ENCODE data around the gene FAM110D. TPM values are rescaled to one million over a fixed set of nuclear protein-coding genes. Genes with fewer than 3 reads are reported as not detected.

Gene FAM110D
- polyA plus RNA-seq, 4 donors = 0.32 to 3.1 (median 0.54) TPM; not detected in 1

DNA sequence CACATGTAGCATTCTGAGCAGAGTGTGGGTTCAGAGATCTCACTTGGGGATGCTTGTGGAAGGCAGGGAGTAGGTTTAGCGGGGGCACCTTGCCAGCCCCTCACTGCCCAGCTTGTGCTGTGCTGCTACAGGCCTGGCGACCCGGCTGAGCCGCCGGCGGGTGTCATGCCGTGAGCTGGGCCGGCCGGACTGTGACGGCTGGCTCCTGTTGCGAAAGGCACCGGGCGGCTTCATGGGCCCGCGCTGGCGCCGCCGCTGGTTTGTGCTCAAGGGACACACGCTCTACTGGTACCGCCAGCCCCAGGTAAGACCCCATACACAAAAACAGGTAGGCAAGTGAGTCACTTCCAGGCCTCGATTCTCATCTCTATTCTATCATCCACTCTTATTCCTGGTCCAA lies 26.0 kb downstream of the FAM110D start:
- FAIRE-seq = no peak
- no peak for DNase-seq
- Histone ChIP-seq H3K36me3 (ENCODE audit: control insufficient read depth in 3 of 3, insufficient read depth in 2 of 3, low read depth in 1 of 3, low read length in 3 of 3) (peaks cover 2 to 93% (median 16%) of the 10 kb centered on the region in 3 donors), H3K27me3 (ENCODE audit: control insufficient read depth in 3 of 3, insufficient read depth in 3 of 3, low read length in 3 of 3) (no peaks in the 10 kb centered on the region), H3K4me3 (ENCODE audit: low read depth in 1 of 3, low read length in 3 of 3) (no peak overlapping the region), H3K4me1 (ENCODE audit: control insufficient read depth in 3 of 3, insufficient read depth in 2 of 3, low read depth in 1 of 3, low read length in 2 of 3) (no peaks in the 10 kb centered on the region), H3K9me3 (ENCODE audit: control insufficient read depth in 2 of 2, insufficient read depth in 1 of 2, low read depth in 1 of 2, low read length in 1 of 2) (no peaks in the 10 kb centered on the region), H3K27ac (ENCODE audit: low read depth in 1 of 3, low read length in 2 of 3) (no peak overlapping the region)
- 95 to 97% (median 97%) methylated on average over 21 of the region's 21 CpGs for WGBS, 3 donors

GRCh38 chr1:26187882-26188281 lies 29.0 kb downstream of the FAM110D start:
- peaks cover 2 to 68% (median 14%) of the 10 kb centered on the region in 3 donors for H3K36me3 ChIP-seq (ENCODE audit: control insufficient read depth in 3 of 3, insufficient read depth in 2 of 3, low read depth in 1 of 3, low read length in 3 of 3)
- DNase-seq = no peak
- H3K9me3 ChIP-seq (ENCODE audit: control insufficient read depth in 2 of 2, insufficient read depth in 1 of 2, low read depth in 1 of 2, low read length in 1 of 2) = no peaks in the 10 kb centered on the region
- 98% methylated on average over 6 of the region's 6 CpGs for WGBS, 3 donors
- no peaks in the 10 kb centered on the region for H3K27me3 ChIP-seq (ENCODE audit: control insufficient read depth in 3 of 3, insufficient read depth in 3 of 3, low read length in 3 of 3)
- no peak for FAIRE-seq
- no peak overlapping the region for H3K4me3 ChIP-seq (ENCODE audit: low read depth in 1 of 3, low read length in 3 of 3)
- H3K27ac ChIP-seq (ENCODE audit: low read depth in 1 of 3, low read length in 2 of 3) = no peak overlapping the region
- H3K4me1 ChIP-seq (ENCODE audit: control insufficient read depth in 3 of 3, insufficient read depth in 2 of 3, low read depth in 1 of 3, low read length in 2 of 3) = no peaks in the 10 kb centered on the region

DNA sequence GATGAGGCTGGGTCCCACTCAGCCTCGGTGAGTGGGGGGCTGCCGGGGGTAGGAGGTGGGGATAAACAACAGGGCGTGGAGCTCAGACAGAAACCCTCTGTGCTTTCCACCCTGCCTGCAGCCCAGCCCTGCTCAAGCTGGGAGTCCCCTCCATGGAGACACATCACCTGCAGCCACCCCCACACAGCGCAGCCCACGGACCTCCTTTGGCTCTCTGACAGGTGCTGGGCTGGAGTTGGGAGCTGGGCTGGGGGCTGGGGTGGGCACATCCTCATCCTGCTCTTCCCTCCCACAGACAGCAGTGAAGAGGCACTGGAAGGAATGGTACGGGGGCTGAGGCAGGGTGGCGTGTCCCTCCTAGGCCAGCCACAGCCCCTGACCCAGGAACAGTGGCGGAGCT lies 29.6 kb downstream of the FAM110D start:
- H3K9me3 ChIP-seq (ENCODE audit: control insufficient read depth in 2 of 2, insufficient read depth in 1 of 2, low read depth in 1 of 2, low read length in 1 of 2) = no peaks in the 10 kb centered on the region
- no peak overlapping the region for H3K4me3 ChIP-seq (ENCODE audit: low read depth in 1 of 3, low read length in 3 of 3)
- 92 to 94% (median 93%) methylated on average over 8 of the region's 8 CpGs for WGBS, 3 donors
- no peaks in the 10 kb centered on the region for H3K4me1 ChIP-seq (ENCODE audit: control insufficient read depth in 3 of 3, insufficient read depth in 2 of 3, low read depth in 1 of 3, low read length in 2 of 3)
- no peak overlapping the region for H3K27ac ChIP-seq (ENCODE audit: low read depth in 1 of 3, low read length in 2 of 3)
- peaks cover 2 to 62% (median 14%) of the 10 kb centered on the region in 3 donors for H3K36me3 ChIP-seq (ENCODE audit: control insufficient read depth in 3 of 3, insufficient read depth in 2 of 3, low read depth in 1 of 3, low read length in 3 of 3)
- no peak for DNase-seq
- no peaks in the 10 kb centered on the region for H3K27me3 ChIP-seq (ENCODE audit: control insufficient read depth in 3 of 3, insufficient read depth in 3 of 3, low read length in 3 of 3)
- no peak for FAIRE-seq

GRCh38 chr1:26189331-26189730 lies 30.5 kb downstream of the FAM110D start:
- no peak for FAIRE-seq
- Histone ChIP-seq H3K27ac (ENCODE audit: low read depth in 1 of 3, low read length in 2 of 3) (no peak overlapping the region), H3K9me3 (ENCODE audit: control insufficient read depth in 2 of 2, insufficient read depth in 1 of 2, low read depth in 1 of 2, low read length in 1 of 2) (no peaks in the 10 kb centered on the region), H3K4me1 (ENCODE audit: control insufficient read depth in 3 of 3, insufficient read depth in 2 of 3, low read depth in 1 of 3, low read length in 2 of 3) (no peaks in the 10 kb centered on the region), H3K36me3 (ENCODE audit: control insufficient read depth in 3 of 3, insufficient read depth in 2 of 3, low read depth in 1 of 3, low read length in 3 of 3) (peaks cover 2 to 56% (median 14%) of the 10 kb centered on the region in 3 donors), H3K4me3 (ENCODE audit: low read depth in 1 of 3, low read length in 3 of 3) (no peak overlapping the region), H3K27me3 (ENCODE audit: control insufficient read depth in 3 of 3, insufficient read depth in 3 of 3, low read length in 3 of 3) (no peaks in the 10 kb centered on the region)
- WGBS, 3 donors = 73 to 78% (median 78%) methylated on average over 6 of the region's 6 CpGs
- DNase-seq = no peak

- no peak for FAIRE-seq
- no peaks in the 10 kb centered on the region for H3K27me3 ChIP-seq (ENCODE audit: control insufficient read depth in 3 of 3, insufficient read depth in 3 of 3, low read length in 3 of 3)
- H3K4me1 ChIP-seq (ENCODE audit: control insufficient read depth in 3 of 3, insufficient read depth in 2 of 3, low read depth in 1 of 3, low read length in 2 of 3) = no peaks in the 10 kb centered on the region
- no peaks in the 10 kb centered on the region for H3K9me3 ChIP-seq (ENCODE audit: control insufficient read depth in 2 of 2, insufficient read depth in 1 of 2, low read depth in 1 of 2, low read length in 1 of 2)
- DNase-seq = no peak
- H3K4me3 ChIP-seq (ENCODE audit: low read depth in 1 of 3, low read length in 3 of 3) = no peak overlapping the region
- peaks cover 2 to 52% (median 10%) of the 10 kb centered on the region in 3 donors for H3K36me3 ChIP-seq (ENCODE audit: control insufficient read depth in 3 of 3, insufficient read depth in 2 of 3, low read depth in 1 of 3, low read length in 3 of 3)
- no peak overlapping the region for H3K27ac ChIP-seq (ENCODE audit: low read depth in 1 of 3, low read length in 2 of 3)
- WGBS, 3 donors = 79 to 84% (median 83%) methylated on average over 7 of the region's 7 CpGs
These were observed 30.9 kb downstream of the FAM110D start for GRCh38 chr1:26189751-26190275.

DNA sequence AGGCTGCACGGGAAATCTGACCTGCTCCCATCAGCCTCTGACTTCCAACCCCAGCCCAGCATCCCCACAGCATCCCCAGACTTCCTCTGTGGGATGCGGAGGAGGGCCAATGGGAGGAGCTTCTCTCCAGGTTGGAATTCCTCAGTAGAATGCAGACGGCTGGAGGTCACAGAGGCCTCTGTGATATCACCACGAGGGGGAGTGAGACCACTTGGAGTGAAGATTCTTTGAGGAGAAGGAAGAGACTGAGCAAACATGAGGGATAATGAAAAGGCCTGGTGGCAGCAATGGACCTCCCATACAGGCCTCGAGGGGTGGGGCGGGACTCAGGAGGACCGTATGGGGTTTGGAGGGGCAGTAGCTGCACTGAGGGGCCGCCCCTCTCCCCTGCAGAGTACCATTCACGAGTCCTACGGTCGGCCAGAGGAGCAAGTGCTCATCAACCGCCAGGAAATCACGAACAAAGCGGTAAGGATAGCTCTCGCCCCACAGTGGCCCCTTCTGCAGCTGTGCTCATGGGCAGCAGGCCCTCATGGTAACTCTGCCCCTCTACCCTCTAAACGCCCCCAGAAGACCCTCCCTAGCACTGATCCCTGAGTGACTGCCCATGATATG lies 31.6 kb downstream of the FAM110D start, which contains the start of gene CATSPER4:
Gene CATSPER4, plus strand, starts transcription at position 230 of the 615 bp plus-strand sequence. Its CDS starts 26 bp downstream, at position 256.
- 52 to 64% (median 58%) methylated on average over 16 of the region's 16 CpGs for WGBS, 3 donors
- peak; percentile 10 to 39 for DNase-seq
- Histone ChIP-seq H3K27ac (ENCODE audit: low read depth in 1 of 3, low read length in 2 of 3) (no peak within 1 kb of the TSS), H3K36me3 (ENCODE audit: control insufficient read depth in 3 of 3, insufficient read depth in 2 of 3, low read depth in 1 of 3, low read length in 3 of 3) (peaks cover 2 to 45% (median 8%) of the 10 kb centered on the region in 3 donors), H3K9me3 (ENCODE audit: control insufficient read depth in 2 of 2, insufficient read depth in 1 of 2, low read depth in 1 of 2, low read length in 1 of 2) (no peaks in the 10 kb centered on the region), H3K4me3 (ENCODE audit: low read depth in 1 of 3, low read length in 3 of 3) (no peak within 1 kb of the TSS), H3K4me1 (ENCODE audit: control insufficient read depth in 3 of 3, insufficient read depth in 2 of 3, low read depth in 1 of 3, low read length in 2 of 3) (no peaks in the 10 kb centered on the region), H3K27me3 (ENCODE audit: control insufficient read depth in 3 of 3, insufficient read depth in 3 of 3, low read length in 3 of 3) (no peaks in the 10 kb centered on the region)
- no peak for FAIRE-seq

- H3K9me3 ChIP-seq (ENCODE audit: control insufficient read depth in 2 of 2, insufficient read depth in 1 of 2, low read depth in 1 of 2, low read length in 1 of 2) = no peaks in the 10 kb centered on the region
- no peak for DNase-seq
- no peaks in the 10 kb centered on the region for H3K4me1 ChIP-seq (ENCODE audit: control insufficient read depth in 3 of 3, insufficient read depth in 2 of 3, low read depth in 1 of 3, low read length in 2 of 3)
- no peak for FAIRE-seq
- peaks cover 2 to 33% (median 4%) of the 10 kb centered on the region in 3 donors for H3K36me3 ChIP-seq (ENCODE audit: control insufficient read depth in 3 of 3, insufficient read depth in 2 of 3, low read depth in 1 of 3, low read length in 3 of 3)
- no peak overlapping the region for H3K27ac ChIP-seq (ENCODE audit: low read depth in 1 of 3, low read length in 2 of 3)
- no peaks in the 10 kb centered on the region for H3K27me3 ChIP-seq (ENCODE audit: control insufficient read depth in 3 of 3, insufficient read depth in 3 of 3, low read length in 3 of 3)
- WGBS, 3 donors = 36 to 53% (median 52%) methylated on average over 3 of the region's 3 CpGs
- no peak overlapping the region for H3K4me3 ChIP-seq (ENCODE audit: low read depth in 1 of 3, low read length in 3 of 3)
These were observed 32.9 kb downstream of the FAM110D start for GRCh38 chr1:26191739-26192138.

GRCh38 chr1:26195805-26196204 lies 36.9 kb downstream of the FAM110D start:
- Histone ChIP-seq H3K36me3 (ENCODE audit: control insufficient read depth in 3 of 3, insufficient read depth in 2 of 3, low read depth in 1 of 3, low read length in 3 of 3) (no peaks in the 10 kb centered on the region), H3K4me1 (ENCODE audit: control insufficient read depth in 3 of 3, insufficient read depth in 2 of 3, low read depth in 1 of 3, low read length in 2 of 3) (peaks cover 0 to under 1% (median 0%) of the 10 kb centered on the region in 3 donors), H3K27ac (ENCODE audit: low read depth in 1 of 3, low read length in 2 of 3) (no peak overlapping the region), H3K4me3 (ENCODE audit: low read depth in 1 of 3, low read length in 3 of 3) (no peak overlapping the region), H3K9me3 (ENCODE audit: control insufficient read depth in 2 of 2, insufficient read depth in 1 of 2, low read depth in 1 of 2, low read length in 1 of 2) (no peaks in the 10 kb centered on the region), H3K27me3 (ENCODE audit: control insufficient read depth in 3 of 3, insufficient read depth in 3 of 3, low read length in 3 of 3) (peaks cover 0 to 4% (median 0%) of the 10 kb centered on the region in 3 donors)
- no peak for FAIRE-seq
- 59 to 82% (median 76%) methylated on average over 3 of the region's 3 CpGs for WGBS, 3 donors
- DNase-seq = no peak
